HEK293 (cell line): Measurements from ENCODE around the gene KCTD1.

Experiments used
- CTCF ChIA-PET: fragments of 350-600 bp; formaldehyde crosslinking; extraction: SDS; loops from one replicate; lab custom pipeline; 2021; ENCODE audit warnings: antibody characterized with exemption; lab: Yijun Ruan, JAX
- POLR2A ChIA-PET: fragments of 300-600 bp; formaldehyde crosslinking; extraction: SDS; loops from one replicate; lab custom pipeline; 2020; ENCODE audit warnings: antibody characterized with exemption, inconsistent platforms; lab: Yijun Ruan, JAX
- H3K27ac ChIP-seq: fragments of 200-500 bp; sonication (Bioruptor generic); 2 replicates; pipeline ENCODE4 v1.5.1; 2014; ENCODE audit warnings: low read depth, low read length, control low read depth, inconsistent platforms; ENCODE audit errors: extremely low read depth
- H3K36me3 ChIP-seq, 2 experiments: fragments of 200-500 bp in 1 of 2; sonication (Bioruptor generic) in 1 of 2; 1 replicate in 1 of 2; 2 replicates in 1 of 2; pipeline ENCODE4 v1.5.1; 2014 to 2017; ENCODE audit warnings: inconsistent platforms in 2 of 2, low read length in 2 of 2; ENCODE audit not compliant: control insufficient read depth in 2 of 2, insufficient read depth in 1 of 2
- H3K4me1 ChIP-seq: fragments of 200-500 bp; sonication (Bioruptor generic); 2 replicates; pipeline ENCODE4 v1.5.1; 2014; ENCODE audit warnings: mild to moderate bottlenecking, low read length, inconsistent platforms; ENCODE audit not compliant: control insufficient read depth, insufficient read depth
- H3K4me3 ChIP-seq: 2 replicates; pipeline ENCODE4 v1.5.1; 2011; ENCODE audit warnings: low read depth, mild to moderate bottlenecking, control low read depth, low read length, moderate library complexity
- H3K9me3 ChIP-seq: fragments of 200-500 bp; sonication (Bioruptor generic); 2 replicates; pipeline ENCODE4 v1.5.1; 2014; ENCODE audit warnings: low read depth, low read length, inconsistent platforms; ENCODE audit not compliant: control insufficient read depth, insufficient read depth
- ATF2 ChIP-seq: fragments of 450-650 bp; formaldehyde crosslinking; IDR thresholded peaks from 2 replicates; pipeline ENCODE4 v1.5.1; 2016; ENCODE audit warnings: missing biosample characterization, missing genetic modification characterization, low read depth
- BCL11A ChIP-seq: fragments of 450-650 bp; formaldehyde crosslinking; IDR thresholded peaks from 2 replicates; pipeline ENCODE4 v1.5.1; 2016; ENCODE audit warnings: low read depth, missing biosample characterization, missing genetic modification characterization
- CTCF ChIP-seq: fragments of 450-650 bp; formaldehyde crosslinking; IDR thresholded peaks from 2 replicates; pipeline ENCODE4 v1.5.1; 2016; ENCODE audit warnings: missing biosample characterization, missing genetic modification characterization
- GLIS1 ChIP-seq: fragments of 450-650 bp; formaldehyde crosslinking; IDR thresholded peaks from 2 replicates; pipeline ENCODE4 v1.5.1; 2016; ENCODE audit warnings: missing biosample characterization, missing genetic modification characterization
- GLIS2 ChIP-seq: fragments of 450-650 bp; formaldehyde crosslinking; IDR thresholded peaks from 2 replicates; pipeline ENCODE4 v1.5.1; 2016; ENCODE audit warnings: missing biosample characterization, missing genetic modification characterization
- ZBTB17 ChIP-seq: fragments of 450-650 bp; formaldehyde crosslinking; IDR thresholded peaks from 2 replicates; pipeline ENCODE4 v1.5.1; 2016; ENCODE audit warnings: missing biosample characterization, missing genetic modification characterization
- ZBTB48 ChIP-seq: fragments of 450-650 bp; formaldehyde crosslinking; IDR thresholded peaks from 2 replicates; pipeline ENCODE4 v1.5.1; 2016; ENCODE audit warnings: missing biosample characterization, missing genetic modification characterization
- ZIC2 ChIP-seq: fragments of 450-650 bp; formaldehyde crosslinking; IDR thresholded peaks from 2 replicates; pipeline ENCODE4 v1.5.1; 2016; ENCODE audit warnings: missing biosample characterization, missing genetic modification characterization
- ZNF138 ChIP-seq: fragments of 450-650 bp; formaldehyde crosslinking; IDR thresholded peaks from 2 replicates; pipeline ENCODE4 v1.5.1; 2016; ENCODE audit warnings: missing biosample characterization, missing genetic modification characterization, borderline replicate concordance
- ZNF16 ChIP-seq: fragments of 450-650 bp; formaldehyde crosslinking; IDR thresholded peaks from 2 replicates; pipeline ENCODE4 v1.5.1; 2016; ENCODE audit warnings: low read depth, missing biosample characterization, missing genetic modification characterization
- ZNF18 ChIP-seq: fragments of 450-650 bp; formaldehyde crosslinking; IDR thresholded peaks from 2 replicates; pipeline ENCODE4 v1.5.1; 2016; ENCODE audit warnings: missing biosample characterization, missing genetic modification characterization
- ZNF24 ChIP-seq: fragments of 450-650 bp; formaldehyde crosslinking; IDR thresholded peaks from 2 replicates; pipeline ENCODE4 v1.5.1; 2016; ENCODE audit warnings: missing biosample characterization, missing genetic modification characterization
- ZNF341 ChIP-seq: fragments of 450-650 bp; formaldehyde crosslinking; IDR thresholded peaks from 2 replicates; pipeline ENCODE4; 2016; ENCODE audit warnings: low read depth, missing biosample characterization, missing genetic modification characterization
- ZNF354C ChIP-seq: fragments of 450-650 bp; formaldehyde crosslinking; IDR thresholded peaks from 2 replicates; pipeline ENCODE4 v1.5.1; 2016; ENCODE audit warnings: missing biosample characterization, missing genetic modification characterization, low read depth, borderline replicate concordance
- ZNF37A ChIP-seq: fragments of 450-650 bp; IDR thresholded peaks from 2 replicates; pipeline ENCODE4 v1.5.1; 2018; ENCODE audit warnings: missing biosample characterization, missing genetic modification characterization
- ZNF394 ChIP-seq: fragments of 450-650 bp; formaldehyde crosslinking; IDR thresholded peaks from 2 replicates; pipeline ENCODE4 v1.5.1; 2016; ENCODE audit warnings: missing biosample characterization, missing genetic modification characterization, mild to moderate bottlenecking, moderate library complexity, borderline replicate concordance
- ZNF530 ChIP-seq: fragments of 450-650 bp; formaldehyde crosslinking; IDR thresholded peaks from 2 replicates; pipeline ENCODE4 v1.5.1; 2016; ENCODE audit warnings: low read depth, missing biosample characterization, missing genetic modification characterization
- ZNF560 ChIP-seq: fragments of 450-650 bp; formaldehyde crosslinking; IDR thresholded peaks from 2 replicates; pipeline ENCODE4 v1.5.1; 2017; ENCODE audit warnings: missing biosample characterization, missing genetic modification characterization, borderline replicate concordance
- ZNF654 ChIP-seq: fragments of 450-650 bp; formaldehyde crosslinking; IDR thresholded peaks from 2 replicates; pipeline ENCODE4 v1.5.1; 2016; ENCODE audit warnings: low read depth, missing biosample characterization, missing genetic modification characterization
- ZNF658 ChIP-seq: fragments of 450-650 bp; formaldehyde crosslinking; IDR thresholded peaks from 2 replicates; pipeline ENCODE4; 2016; ENCODE audit warnings: missing biosample characterization, missing genetic modification characterization
- ZNF692 ChIP-seq: fragments of 450-650 bp; formaldehyde crosslinking; IDR thresholded peaks from 2 replicates; pipeline ENCODE4 v1.5.1; 2016; ENCODE audit warnings: missing biosample characterization, missing genetic modification characterization
- ZNF76 ChIP-seq: fragments of 450-650 bp; formaldehyde crosslinking; IDR thresholded peaks from 2 replicates; pipeline ENCODE4; 2016; ENCODE audit warnings: low read depth, missing biosample characterization, missing genetic modification characterization, borderline replicate concordance
- ZNF837 ChIP-seq: fragments of 450-650 bp; formaldehyde crosslinking; IDR thresholded peaks from 2 replicates; pipeline ENCODE4 v1.5.1; 2016; ENCODE audit warnings: missing biosample characterization, missing genetic modification characterization
- ZSCAN18 ChIP-seq: fragments of 450-650 bp; formaldehyde crosslinking; IDR thresholded peaks from 2 replicates; pipeline ENCODE4 v1.5.1; 2016; ENCODE audit warnings: missing biosample characterization, missing genetic modification characterization
- ZSCAN30 ChIP-seq: fragments of 450-650 bp; IDR thresholded peaks from 2 replicates; pipeline ENCODE4 v1.5.1; 2018; ENCODE audit warnings: missing biosample characterization, mild to moderate bottlenecking, missing genetic modification characterization, moderate library complexity

The KCTD1 gene

GRCh38 chr18:26405190-26405801 lies 143.1 kb downstream of the KCTD1 start:
- ChIA-PET POLR2A (interaction anchor here (1.2 kb wide), 2 partner anchors 143 to 144 kb away, joined by 4 read pairs; partner anchors contain the start of gene KCTD1), CTCF (interaction anchor here (0.6 to 2.3 kb wide), 17 partner anchors 9 to 1160 kb away, joined by 3 to 14 read pairs (median 3); no protein-coding TSS in a partner anchor)
- no peaks in the 10 kb centered on the region for H3K36me3 ChIP-seq
- no peaks in the 10 kb centered on the region for H3K4me1 ChIP-seq
- no peak overlapping the region for H3K4me3 ChIP-seq
- no peaks in the 10 kb centered on the region for H3K9me3 ChIP-seq
- no peak for TF ChIP-seq ZNF530 (tag by site-specific recombination)
- TF ChIP-seq BCL11A (tag by site-specific recombination): no peak
- TF ChIP-seq ZNF692 (tag by site-specific recombination): no peak
- TF ChIP-seq ZNF658 (tag by site-specific recombination): no peak
- TF ChIP-seq ZNF837 (tag by site-specific recombination): no peak
- TF ChIP-seq ZNF394 (tag by site-specific recombination): no peak
- TF ChIP-seq ZNF138 (tag by site-specific recombination): no peak
- TF ChIP-seq GLIS2: no peak
- TF ChIP-seq ZNF654 (tag by site-specific recombination): peak; percentile 62
- TF ChIP-seq ZNF341 (tag by site-specific recombination): no peak
- no peak for TF ChIP-seq ZNF24 (tag by site-specific recombination)
- peak; percentile 85 for TF ChIP-seq ZIC2 (tag by site-specific recombination)
- no peak for TF ChIP-seq ZNF76 (tag by site-specific recombination)
- TF ChIP-seq ZNF16 (tag by site-specific recombination): no peak
- TF ChIP-seq ATF2 (tag by site-specific recombination): no peak
- TF ChIP-seq ZNF18 (tag by site-specific recombination): no peak
- no peak for TF ChIP-seq ZBTB17
- no peak for TF ChIP-seq ZNF354C (tag by site-specific recombination)
- no peak for TF ChIP-seq ZBTB48 (tag by site-specific recombination)
- TF ChIP-seq GLIS1 (tag by site-specific recombination): 0 out of 2 replicates have a peak, but pooled peaks have one; percentile 20
- no peak for TF ChIP-seq ZSCAN18 (tag by site-specific recombination)
- 0 out of 2 replicates have a peak, but pooled peaks have one; percentile 25 for TF ChIP-seq ZSCAN30 (tag by site-specific recombination)
- TF ChIP-seq ZNF560 (tag by site-specific recombination): no peak
- no peak for TF ChIP-seq ZNF37A
- TF ChIP-seq CTCF (tag by site-specific recombination): peak; percentile 84
- H3K27ac ChIP-seq: no peak overlapping the region
